HL-60 (cell line): ENCODE data around the gene WNT7A.

Source experiments
- DNase-seq, 2 experiments: peaks; one replicate each; pipeline ENCODE4 v3.0.0-alpha.2; 2010 to 2020; ENCODE audit warnings: low read depth in 1 of 2, low spot score in 1 of 2
- H3K27ac ChIP-seq: fragments of 250-450 bp; sonication (Bioruptor Pico); replicated peaks from 2 replicates; pipeline ENCODE4 v1.5.1; 2020; ENCODE audit warnings: mild to moderate bottlenecking, moderate library complexity
- H3K27me3 ChIP-seq: fragments of 250-450 bp; sonication (Bioruptor Pico); 2 replicates; pipeline ENCODE4 v1.5.1; 2021; ENCODE audit warnings: mild to moderate bottlenecking, moderate library complexity; ENCODE audit not compliant: insufficient read depth, poor library complexity, severe bottlenecking
- H3K4me3 ChIP-seq: replicated peaks from 2 replicates; pipeline ENCODE4 v1.5.1; 2011; ENCODE audit warnings: mild to moderate bottlenecking, control low read depth, low read length; ENCODE audit not compliant: insufficient read depth
- GABPA ChIP-seq: IDR thresholded peaks from 2 replicates; pipeline ENCODE4 v1.6.1; 2012; ENCODE audit warnings: low read depth
- POLR2AphosphoS5 ChIP-seq: IDR thresholded peaks from 2 replicates; pipeline ENCODE4 v1.6.1; 2012; ENCODE audit warnings: low read depth
- REST ChIP-seq: IDR thresholded peaks from 2 replicates; pipeline ENCODE4 v1.6.1; 2012; ENCODE audit warnings: low read depth; ENCODE audit not compliant: insufficient replicate concordance
- SPI1 ChIP-seq: IDR thresholded peaks from 2 replicates; pipeline ENCODE4 v1.6.1; 2012; ENCODE audit warnings: low read depth, mild to moderate bottlenecking, borderline replicate concordance
- TF ChIP-seq, protein P1 (sequence below): IDR thresholded peaks from one replicate; pipeline ENCODE4 v1.5.1; 2011; ENCODE audit warnings: low read length, control low read depth, inconsistent platforms; ENCODE audit not compliant: insufficient read depth

WNT7A gene

DNA sequence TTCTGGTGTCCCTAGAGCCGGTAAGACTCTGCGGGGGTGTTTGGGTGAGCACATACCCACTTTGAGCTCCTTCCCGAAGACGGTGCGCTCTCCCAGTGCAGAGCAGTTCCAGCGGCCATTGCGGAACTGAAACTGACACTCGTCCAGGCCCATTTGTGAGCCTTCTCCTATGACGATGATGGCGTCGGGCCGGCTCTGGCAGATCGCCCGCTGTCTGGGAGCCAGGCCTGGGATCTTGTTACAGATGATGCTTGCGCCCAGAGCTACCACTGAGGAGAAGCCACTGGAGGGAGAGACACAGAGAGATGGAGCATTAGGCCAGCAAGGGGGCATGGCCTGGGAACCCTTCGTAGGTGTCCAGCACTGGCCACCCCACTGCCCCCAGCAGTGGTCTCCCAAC lies 5.0 kb downstream of the WNT7A start:
- Histone ChIP-seq H3K4me3 (no peak overlapping the region), H3K27me3 (peaks cover 29% of the 10 kb centered on the region), H3K27ac (no peak overlapping the region)
- DNase-seq: no peak
- TF ChIP-seq POLR2AphosphoS5 (no peak), REST (no peak), SPI1 (no peak), GABPA (no peak)
- TF ChIP-seq, protein P1, sequence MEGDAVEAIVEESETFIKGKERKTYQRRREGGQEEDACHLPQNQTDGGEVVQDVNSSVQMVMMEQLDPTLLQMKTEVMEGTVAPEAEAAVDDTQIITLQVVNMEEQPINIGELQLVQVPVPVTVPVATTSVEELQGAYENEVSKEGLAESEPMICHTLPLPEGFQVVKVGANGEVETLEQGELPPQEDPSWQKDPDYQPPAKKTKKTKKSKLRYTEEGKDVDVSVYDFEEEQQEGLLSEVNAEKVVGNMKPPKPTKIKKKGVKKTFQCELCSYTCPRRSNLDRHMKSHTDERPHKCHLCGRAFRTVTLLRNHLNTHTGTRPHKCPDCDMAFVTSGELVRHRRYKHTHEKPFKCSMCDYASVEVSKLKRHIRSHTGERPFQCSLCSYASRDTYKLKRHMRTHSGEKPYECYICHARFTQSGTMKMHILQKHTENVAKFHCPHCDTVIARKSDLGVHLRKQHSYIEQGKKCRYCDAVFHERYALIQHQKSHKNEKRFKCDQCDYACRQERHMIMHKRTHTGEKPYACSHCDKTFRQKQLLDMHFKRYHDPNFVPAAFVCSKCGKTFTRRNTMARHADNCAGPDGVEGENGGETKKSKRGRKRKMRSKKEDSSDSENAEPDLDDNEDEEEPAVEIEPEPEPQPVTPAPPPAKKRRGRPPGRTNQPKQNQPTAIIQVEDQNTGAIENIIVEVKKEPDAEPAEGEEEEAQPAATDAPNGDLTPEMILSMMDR: no peak

GRCh38 chr3:13873818-13874217 lies 6.1 kb downstream of the WNT7A start:
- Histone ChIP-seq H3K27me3 (peaks cover 21% of the 10 kb centered on the region), H3K4me3 (no peak overlapping the region), H3K27ac (no peak overlapping the region)
- DNase-seq: no peak
- TF ChIP-seq REST (no peak), POLR2AphosphoS5 (no peak), GABPA (no peak), SPI1 (no peak)
- TF ChIP-seq, protein P1: no peak

- TF ChIP-seq POLR2AphosphoS5 (no peak), SPI1 (no peak), GABPA (no peak)
These were observed 7.4 kb downstream of the WNT7A start for GRCh38 chr3:13872451-13872850.

GRCh38 chr3:13871791-13872190 lies 8.1 kb downstream of the WNT7A start:
- Histone ChIP-seq H3K27me3 (peaks cover 5% of the 10 kb centered on the region), H3K27ac (no peak overlapping the region), H3K4me3 (no peak overlapping the region)
- TF ChIP-seq, protein P1: no peak
- TF ChIP-seq SPI1 (no peak), GABPA (no peak), REST (no peak), POLR2AphosphoS5 (no peak)
- DNase-seq: no peak

More at GRCh38 chr3:13872451-13872850, 7.4 kb downstream of the WNT7A start:
- H3K27ac ChIP-seq: no peak overlapping the region
- DNase-seq: no peak
- H3K4me3 ChIP-seq: no peak overlapping the region
- peaks cover 10% of the 10 kb centered on the region for H3K27me3 ChIP-seq
